SK-MEL-5 (cell line): Measurements from ENCODE around the gene ZFAND3. TPM values are rescaled to one million over a fixed set of nuclear protein-coding genes. Genes with fewer than 3 reads are reported as not detected.

ENCODE experiments used
- DNase-seq: peaks from one replicate; pipeline ENCODE4 v3.0.0-alpha.2; 2016; ENCODE audit warnings: low read depth, low spot score
- in situ Hi-C: cut with HindIII; loops from 2 replicates; pipeline ENCODE4 v1.10.0; 2016; ENCODE audit warnings: low sequenced_read_pairs, high pct_unique_total_duplicates, low pct_unique_long_range_greater_than_20kb
- small RNA-seq, 2 experiments: library from RNA; depleted of rRNA; stranded (forward); fragments of <200 nt; gene quantifications; one replicate each; pipeline ENCODE3, GENCODE V24; 2014
- total RNA-seq: library from RNA; depleted of rRNA; stranded (reverse); fragments of >200 nt; shearing (Covaris generic); gene quantifications from 2 replicates; pipeline ENCODE4 v1.2.3, GENCODE V29; 2014; rRNA removed

The ZFAND3 gene
- total RNA-seq, 1 experiment from 2014 or later, result 14.6 TPM

GRCh38 chr6:38192487-38192886 lies 373.0 kb downstream of the ZFAND3 start:
- in situ Hi-C loops, result no loop called here
- no peak for DNase-seq

- in situ Hi-C loops, result no loop called here
- no peak for DNase-seq
Measured at GRCh38 chr6:38193051-38193450, 373.5 kb downstream of the ZFAND3 start.

GRCh38 chr6:38193481-38194281 lies 374.2 kb downstream of the ZFAND3 start:
- in situ Hi-C loops, result no loop called here
- DNase-seq, result no peak

- in situ Hi-C loops, result no loop called here
- DNase-seq, result no peak
Measured at GRCh38 chr6:38194282-38194572, 374.7 kb downstream of the ZFAND3 start.

- in situ Hi-C loops, result no loop called here
Measured at GRCh38 chr6:38194589-38194988, 375.1 kb downstream of the ZFAND3 start.

GRCh38 chr6:38195113-38195635 lies 375.6 kb downstream of the ZFAND3 start:
- in situ Hi-C loops, result no loop called here
- no peak for DNase-seq

More at GRCh38 chr6:38194589-38194988, 375.1 kb downstream of the ZFAND3 start:
- no peak for DNase-seq

- in situ Hi-C loops, result no loop called here
Measured at GRCh38 chr6:38198219-38198618, 378.7 kb downstream of the ZFAND3 start.

More at GRCh38 chr6:38198219-38198618, 378.7 kb downstream of the ZFAND3 start:
- DNase-seq, result no peak

Small RNAs within 50 kb of the gene (small RNA-seq; reads per million reads assigned to genes)
- gene RN7SL285P, result 0 reads per million in 2 experiments
- 0 reads per million in 2 experiments for gene RNU1-87P

Other genes starting within 250 kb of the ZFAND3 start
- gene MDGA1, start 121.8 kb upstream of the ZFAND3 start, total RNA-seq, result 4.8 and 5.7 TPM in 2 replicates